Upper lobe of left lung (tissue), 4 donors: ENCODE measurements around the gene ACOD1.

Experiments
- CTCF ChIP-seq, 6 experiments: fragments of 450-650 bp in 4 of 6; fragments of 200-600 bp in 2 of 6; sonication (generic) in 2 of 6; IDR thresholded peaks; one replicate each; pipeline ENCODE4 v1.5.1; 2016 to 2019; ENCODE audit warnings: antibody characterized with exemption in 6 of 6
- POLR2A ChIP-seq, 4 donors: fragments of 450-650 bp; IDR thresholded peaks; one replicate each; pipeline ENCODE4 v1.5.1; 2016 to 2017; ENCODE audit warnings: antibody characterized with exemption in 4 of 4, mild to moderate bottlenecking in 2 of 4

DNA sequence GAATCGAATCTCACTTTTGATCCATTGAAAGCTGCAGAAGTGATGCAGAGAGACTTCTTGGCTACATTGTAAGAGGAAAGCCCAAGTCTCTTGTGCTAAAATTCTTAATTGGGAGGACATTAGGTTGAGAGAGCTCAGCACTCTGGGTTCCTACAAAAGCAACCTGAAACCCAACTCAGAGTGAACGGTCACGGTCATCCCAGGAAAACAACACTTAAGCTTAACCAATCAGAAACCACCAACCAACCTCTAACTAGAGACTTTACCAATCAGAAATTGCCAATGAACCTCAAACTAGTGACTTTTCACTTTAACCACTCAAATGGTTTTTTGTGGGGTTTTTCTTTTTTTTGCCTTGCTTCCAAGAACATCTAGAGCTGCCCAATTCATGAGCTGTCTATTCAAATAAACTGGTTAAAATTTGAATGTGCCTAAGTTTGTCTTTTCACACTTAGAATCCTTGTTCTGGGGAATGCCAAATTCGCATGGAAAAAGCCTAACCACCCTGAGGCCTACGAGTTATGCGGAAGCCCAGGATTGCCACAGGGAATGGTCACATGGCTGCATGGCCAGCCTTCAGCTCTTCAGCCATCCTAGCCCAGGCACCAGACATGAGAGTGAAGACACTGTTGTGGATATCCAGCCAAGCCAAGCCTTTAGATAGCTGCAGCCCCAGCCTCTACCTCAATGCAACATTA, 25.8 kb downstream of the ACOD1 start:
- TF ChIP-seq POLR2A (IDR thresholded peaks at IDR 0.05): no peak
- TF ChIP-seq CTCF (IDR thresholded peaks at IDR 0.05): no peak
